ENCODE results near the gene ABLIM3.

Gene ABLIM3

GRCh38 chr5:149133795-149134777, 7.2 kb upstream of the ABLIM3 start:
- no peak for DNase-seq (ENCODE audit: low read depth)

- no peak for DNase-seq (ENCODE audit: low read depth)
Measured at GRCh38 chr5:149134778-149135500, 6.4 kb upstream of the ABLIM3 start.

GRCh38 chr5:149135536-149136201, 5.6 kb upstream of the ABLIM3 start:
- no peak for DNase-seq (ENCODE audit: low read depth)

GRCh38 chr5:149138182-149138923, 2.9 kb upstream of the ABLIM3 start:
- DNase-seq (ENCODE audit: low read depth), result no peak

- DNase-seq (ENCODE audit: low read depth), result no peak
Measured at GRCh38 chr5:149140197-149141002, 893 bp upstream of the ABLIM3 start.

GRCh38 chr5:149141957-149142851, 911 bp downstream of the ABLIM3 start:
- no peak for DNase-seq (ENCODE audit: low read depth)

- no peak for DNase-seq (ENCODE audit: low read depth)
Measured at GRCh38 chr5:149143470-149143869, 2.2 kb downstream of the ABLIM3 start.

- no peak for DNase-seq (ENCODE audit: low read depth)
Measured at GRCh38 chr5:149144637-149145036, 3.3 kb downstream of the ABLIM3 start.

- no peak for DNase-seq (ENCODE audit: low read depth)
Measured at GRCh38 chr5:149145138-149145537, 3.8 kb downstream of the ABLIM3 start.

- DNase-seq (ENCODE audit: low read depth), result no peak
Measured at GRCh38 chr5:149147676-149148075, 6.4 kb downstream of the ABLIM3 start.

GRCh38 chr5:149149942-149150341, 8.6 kb downstream of the ABLIM3 start:
- no peak for DNase-seq (ENCODE audit: low read depth)

- DNase-seq (ENCODE audit: low read depth), result no peak
Measured at GRCh38 chr5:149150457-149150856, 9.2 kb downstream of the ABLIM3 start.

- DNase-seq (ENCODE audit: low read depth), result no peak
Measured at GRCh38 chr5:149151717-149152116, 10.4 kb downstream of the ABLIM3 start.

GRCh38 chr5:149152317-149152746, 11.0 kb downstream of the ABLIM3 start:
- no peak for DNase-seq (ENCODE audit: low read depth)

GRCh38 chr5:149153193-149153750, 12.0 kb downstream of the ABLIM3 start:
- DNase-seq (ENCODE audit: low read depth), result no peak

GRCh38 chr5:149153751-149154610, 12.7 kb downstream of the ABLIM3 start:
- DNase-seq (ENCODE audit: low read depth), result no peak

GRCh38 chr5:149154650-149155049, 13.4 kb downstream of the ABLIM3 start:
- no peak for DNase-seq (ENCODE audit: low read depth)

GRCh38 chr5:149156435-149157083, 15.3 kb downstream of the ABLIM3 start:
- DNase-seq (ENCODE audit: low read depth), result no peak

Measured in stimulated activated CD4-positive, alpha-beta T cell treated with anti-CD3 and anti-CD28 coated beads, Interleukin-2, amount 100 ng/mL, for 4 hours (primary cell).